ENCODE measurements around the gene KRT79.

The KRT79 gene

GRCh38 chr12:52777566-52777965 is 56.5 kb downstream of the KRT79 start:
- H3K4me3 ChIP-seq (ENCODE audit: low read depth, low read length): no peak overlapping the region
- CTCF ChIA-PET: interaction anchor here (1.4 kb wide), 1 partner anchor 108 kb away, joined by 3 read pairs; no protein-coding TSS in a partner anchor
- no peak for DNase-seq (ENCODE audit: low read depth, low spot score)
- POLR2A ChIA-PET: no interaction called here
- TF ChIP-seq CTCF (IDR thresholded peaks at IDR 0.05; ENCODE audit: insufficient read depth, low read length, missing control alignments): no peak

GRCh38 chr12:52776913-52777395 is 57.2 kb downstream of the KRT79 start, which contains the start of gene KRT76:
TSS of gene KRT76 (minus strand) at chr12:52777345. CDS start at chr12:52777291, 54 bp downstream.
- DNase-seq (ENCODE audit: low read depth, low spot score): no peak
- POLR2A ChIA-PET: no interaction called here
- no peak for TF ChIP-seq CTCF (IDR thresholded peaks at IDR 0.05; ENCODE audit: insufficient read depth, low read length, missing control alignments)
- CTCF ChIA-PET: interaction anchor here (1.4 to 1.6 kb wide), 2 partner anchors 13 to 193 kb away, joined by 3 to 6 read pairs; no protein-coding TSS in a partner anchor
- H3K4me3 ChIP-seq (ENCODE audit: low read depth, low read length): no peak within 1 kb of the TSS

GRCh38 chr12:52776435-52776834 is 57.7 kb downstream of the KRT79 start:
- ChIA-PET POLR2A (no interaction called here), CTCF (interaction anchor here (1.4 to 1.6 kb wide), 2 partner anchors 14 to 193 kb away, joined by 3 to 6 read pairs; no protein-coding TSS in a partner anchor)
- no peak for TF ChIP-seq CTCF (IDR thresholded peaks at IDR 0.05; ENCODE audit: insufficient read depth, low read length, missing control alignments)
- H3K4me3 ChIP-seq (ENCODE audit: low read depth, low read length): no peak overlapping the region
- no peak for DNase-seq (ENCODE audit: low read depth, low spot score)

- ChIA-PET POLR2A (no interaction called here), CTCF (no interaction called here)
- no peak for TF ChIP-seq CTCF (IDR thresholded peaks at IDR 0.05; ENCODE audit: insufficient read depth, low read length, missing control alignments)
- no peak overlapping the region for H3K4me3 ChIP-seq (ENCODE audit: low read depth, low read length)
- DNase-seq (ENCODE audit: low read depth, low spot score): no peak
Measured at GRCh38 chr12:52774629-52775250, 59.4 kb downstream of the KRT79 start.

GRCh38 chr12:52772772-52773171 is 61.3 kb downstream of the KRT79 start:
- no peak overlapping the region for H3K4me3 ChIP-seq (ENCODE audit: low read depth, low read length)
- DNase-seq (ENCODE audit: low read depth, low spot score): no peak
- POLR2A ChIA-PET: no interaction called here
- CTCF ChIA-PET: no interaction called here
- TF ChIP-seq CTCF (IDR thresholded peaks at IDR 0.05; ENCODE audit: insufficient read depth, low read length, missing control alignments): no peak

GRCh38 chr12:52772188-52772587 is 61.9 kb downstream of the KRT79 start:
- ChIA-PET POLR2A (no interaction called here), CTCF (interaction anchor here (1.2 kb wide), 1 partner anchor 615 kb away, joined by 3 read pairs; no protein-coding TSS in a partner anchor)
- no peak overlapping the region for H3K4me3 ChIP-seq (ENCODE audit: low read depth, low read length)
- DNase-seq (ENCODE audit: low read depth, low spot score): no peak
- no peak for TF ChIP-seq CTCF (IDR thresholded peaks at IDR 0.05; ENCODE audit: insufficient read depth, low read length, missing control alignments)
